GM19372 (cell line): ENCODE measurements around the gene KCNMB4.
"Not testable (repeated sequence)": the region's sequence is repeated elsewhere in the genome, so short reads cannot be mapped to it uniquely, and the experiment has no call there.

Experiments used
- ATAC-seq: cut with Tn5 transposase; IDR thresholded peaks from one replicate; pipeline ENCODE4 v1.9.1; 2021; ENCODE audit warnings: mild to moderate bottlenecking, low read depth, moderate library complexity; ENCODE audit not compliant: unreplicated experiment

KCNMB4 gene

DNA sequence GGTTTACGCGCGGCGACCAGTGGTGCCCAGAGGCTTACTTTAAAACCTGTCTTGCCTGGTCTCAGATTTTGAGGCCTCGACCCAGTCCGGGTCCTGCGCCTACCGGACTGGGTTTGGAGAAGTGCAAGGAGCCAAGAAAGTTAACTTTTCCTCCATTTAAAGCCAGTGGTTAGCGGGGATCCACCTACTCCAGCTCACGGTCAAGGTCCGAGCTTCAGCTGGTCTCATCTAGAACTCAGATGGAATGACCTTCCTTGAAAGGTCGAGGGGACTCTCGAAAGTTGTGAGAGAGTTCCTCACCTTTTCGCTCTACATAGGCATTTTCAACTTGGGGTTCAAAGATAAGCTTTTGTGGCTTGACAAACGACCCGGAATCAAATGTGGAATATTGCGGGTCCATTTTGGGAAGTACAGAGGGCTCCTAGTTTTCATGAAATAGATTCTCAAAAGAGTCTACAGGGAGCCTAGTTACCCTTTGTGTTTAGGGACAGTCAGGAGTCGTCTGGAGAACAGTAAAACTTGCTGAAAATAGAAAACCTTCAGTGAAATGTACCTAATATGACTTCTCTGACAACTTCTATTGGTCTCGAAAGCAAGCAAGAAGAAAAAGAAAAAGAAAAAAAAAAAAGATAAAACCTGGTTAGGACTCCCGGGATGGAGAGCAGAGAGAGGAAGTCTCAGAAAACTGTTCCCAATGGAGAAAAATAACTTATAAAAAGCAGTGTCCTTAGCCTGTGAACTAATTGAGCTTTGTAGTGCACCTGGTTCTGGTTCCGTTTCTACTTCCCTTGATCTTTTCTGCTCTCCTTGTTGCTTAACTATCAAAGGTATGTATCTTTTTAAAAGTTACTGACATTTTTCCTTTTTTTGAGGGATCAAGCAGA lies 1.4 kb downstream of the KCNMB4 start:
- no peak for ATAC-seq

DNA sequence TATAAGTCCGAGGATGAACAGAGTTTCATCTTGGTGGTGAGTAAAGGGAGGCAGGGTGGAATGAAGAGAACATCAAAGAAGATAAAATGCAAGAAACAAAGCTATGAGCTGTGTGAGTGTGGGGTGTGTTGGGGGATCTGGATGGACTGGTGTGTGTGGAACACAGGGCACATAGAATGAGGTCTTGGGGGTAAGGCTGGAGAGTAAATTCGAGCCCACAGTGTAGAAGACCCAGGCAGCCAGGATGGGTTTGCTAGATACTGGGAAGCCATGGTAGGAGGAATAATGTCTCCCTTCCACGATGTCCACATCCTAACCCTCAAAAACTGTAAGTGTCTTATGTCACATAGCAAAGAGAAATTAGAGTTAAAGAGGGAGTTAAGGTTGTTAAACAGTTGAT lies 6.8 kb downstream of the KCNMB4 start:
- ATAC-seq = no peak

DNA sequence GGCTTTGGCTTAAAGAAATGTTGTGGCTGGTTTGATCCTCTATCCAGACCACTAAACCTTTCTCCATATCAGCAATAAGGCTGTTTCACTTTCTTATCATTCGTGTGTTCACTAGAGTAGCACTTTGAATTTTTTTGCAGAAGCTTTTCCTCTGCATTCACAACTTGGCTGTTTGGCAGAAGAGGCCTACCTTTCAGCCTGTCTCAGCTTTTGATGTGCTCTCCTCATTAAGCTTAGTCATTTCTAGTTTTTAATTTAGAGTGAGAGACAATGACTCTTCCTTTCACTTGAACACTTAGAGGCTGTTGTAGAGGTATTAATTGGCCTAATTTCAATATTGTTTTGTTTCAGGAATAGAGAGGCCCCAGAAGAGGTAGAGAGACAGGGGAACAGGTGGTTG lies 13.8 kb downstream of the KCNMB4 start:
- no peak for ATAC-seq

DNA sequence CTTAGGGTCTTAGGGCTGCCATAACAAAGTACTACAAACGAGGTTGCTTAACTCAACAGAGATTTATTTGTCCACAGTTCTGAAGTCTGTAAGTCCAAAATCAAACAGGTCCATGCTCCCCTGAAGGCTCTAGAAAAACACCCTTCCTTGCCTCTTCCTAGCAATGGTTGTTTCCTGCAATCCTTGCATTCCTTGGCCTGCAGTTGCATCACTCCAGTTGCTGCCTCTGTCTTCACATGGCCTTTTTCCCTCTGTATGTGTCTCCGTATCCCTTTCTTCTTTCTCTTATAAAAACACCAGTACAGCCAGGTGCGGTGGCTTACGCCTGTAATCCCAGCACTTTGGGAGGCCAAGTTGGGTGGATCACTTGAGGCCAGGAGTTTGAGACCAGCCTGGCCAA lies 17.4 kb downstream of the KCNMB4 start:
- ATAC-seq = no peak

DNA sequence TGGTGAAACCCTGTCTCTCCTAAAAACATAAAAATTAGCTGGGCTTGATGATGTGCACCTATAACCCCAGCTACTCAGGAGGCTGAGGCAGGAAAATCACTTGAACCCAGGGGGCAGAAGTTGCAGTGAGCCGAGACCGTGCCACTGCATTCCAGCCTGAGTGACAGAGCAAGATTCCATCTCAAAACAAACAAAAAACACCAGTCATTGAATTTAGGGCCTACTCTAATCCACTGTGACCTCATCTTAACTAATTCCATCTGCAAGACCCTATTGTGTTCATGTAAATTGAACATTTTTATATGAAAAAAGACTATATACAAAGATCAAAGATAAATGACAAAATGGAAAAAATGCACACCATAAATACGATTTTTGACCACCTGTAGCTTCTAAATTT lies 17.8 kb downstream of the KCNMB4 start:
- no peak for ATAC-seq

DNA sequence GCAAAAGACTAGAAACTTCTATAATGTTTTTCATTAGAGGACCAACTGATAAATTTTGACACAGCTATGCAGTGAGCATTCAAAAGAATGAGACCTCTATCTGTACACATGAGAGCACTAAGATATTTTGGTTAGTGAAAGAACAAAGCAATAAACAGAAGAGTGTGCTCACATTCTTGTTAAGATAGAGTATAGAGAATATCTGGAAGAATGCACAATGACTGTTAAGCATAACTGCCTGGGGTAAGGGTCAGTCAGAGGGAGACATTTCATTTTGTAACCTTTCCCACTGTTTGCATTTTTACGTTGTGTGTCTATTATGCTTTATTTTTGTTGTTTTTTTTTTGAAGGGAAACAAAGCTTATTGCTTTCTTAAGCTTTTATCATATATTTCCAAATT lies 20.7 kb downstream of the KCNMB4 start:
- no peak for ATAC-seq

DNA sequence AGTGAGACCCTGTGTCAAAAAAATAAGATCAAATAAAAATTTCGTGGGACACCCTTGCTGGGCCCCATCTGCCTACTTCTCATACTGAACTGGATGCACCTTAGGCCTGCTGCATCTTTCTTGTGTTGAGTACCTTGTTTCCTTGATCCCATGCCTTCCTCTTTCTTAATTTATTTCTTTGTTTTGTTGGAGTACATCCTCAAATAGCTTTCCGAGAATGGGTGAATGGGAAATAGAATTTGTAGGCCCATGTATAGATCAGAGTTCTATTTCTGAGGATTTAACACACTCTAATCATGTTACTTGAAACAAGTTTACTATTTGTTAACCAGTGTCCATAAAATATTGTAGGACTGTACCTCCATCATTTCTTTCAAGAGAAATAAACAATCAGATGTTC lies 23.6 kb downstream of the KCNMB4 start:
- no peak for ATAC-seq

DNA sequence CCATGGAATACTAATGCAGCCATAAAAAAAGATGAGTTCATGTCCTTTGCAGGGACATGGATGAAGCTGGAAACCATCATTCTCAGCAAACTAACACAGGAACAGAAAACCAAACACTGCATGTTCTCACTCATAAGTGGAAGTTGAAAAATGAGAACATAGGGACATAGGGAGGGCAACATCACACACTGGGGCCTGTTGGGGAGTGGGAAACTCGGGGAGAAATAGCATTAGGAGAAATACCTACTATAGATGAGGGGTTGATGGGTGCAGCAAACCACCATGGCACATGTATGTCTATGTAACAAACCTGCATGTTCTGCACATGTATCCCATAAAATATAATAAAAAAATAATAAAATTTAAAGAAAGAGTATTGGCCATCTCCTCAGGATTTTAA lies 26.5 kb downstream of the KCNMB4 start:
- not testable (repeated sequence) for ATAC-seq

DNA sequence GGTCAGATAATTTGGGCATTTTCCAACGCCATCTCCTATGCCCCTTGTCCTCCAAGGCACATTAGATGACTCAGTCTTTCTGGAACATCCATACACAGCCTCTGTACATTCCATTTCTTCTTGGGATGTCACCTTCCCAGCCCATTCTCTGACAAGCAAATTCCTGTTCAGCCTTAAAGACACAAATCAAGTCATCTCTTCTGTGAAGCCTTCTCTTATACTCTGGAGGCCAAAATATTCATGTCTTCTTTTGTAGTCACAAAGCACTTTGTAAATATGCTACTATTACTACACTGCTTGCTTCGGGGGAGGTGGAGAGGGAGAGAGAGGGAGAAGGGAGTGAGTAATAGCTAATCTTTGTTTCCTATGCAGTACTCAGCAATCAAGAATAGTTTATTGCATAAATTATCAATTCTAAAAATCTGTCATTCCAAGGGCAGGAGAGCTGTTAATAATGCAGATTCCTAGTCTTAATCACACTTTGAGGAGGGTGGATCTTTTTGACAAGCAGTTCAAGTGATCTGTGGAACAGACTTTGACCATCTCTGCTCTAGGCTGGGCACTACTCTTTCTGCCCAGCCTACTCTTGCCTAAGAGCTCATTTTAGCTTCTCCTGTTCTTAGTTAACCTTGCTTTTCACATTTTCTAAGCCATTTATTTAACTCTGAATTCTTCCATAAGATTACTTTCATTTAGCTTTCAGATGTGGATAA lies 27.9 kb downstream of the KCNMB4 start:
- no peak for ATAC-seq

DNA sequence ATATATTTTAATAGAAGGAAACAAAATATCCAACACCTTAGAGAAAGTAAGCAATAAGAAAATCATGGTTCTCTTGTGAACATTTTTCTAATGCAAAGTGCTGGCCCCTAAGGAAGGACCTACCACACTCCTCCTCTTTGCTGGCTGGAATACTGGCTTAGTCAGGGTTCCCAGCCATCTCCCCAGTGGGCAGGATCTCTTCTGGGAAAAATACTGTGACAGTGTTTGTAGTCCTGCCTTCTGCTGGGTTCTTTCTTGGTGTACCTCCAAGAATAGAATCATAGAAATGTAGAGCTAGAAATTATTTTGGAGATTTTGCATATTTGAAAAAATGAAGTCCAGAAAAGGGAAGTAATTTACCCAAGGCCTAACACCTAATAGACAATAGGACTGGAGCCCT lies 31.9 kb downstream of the KCNMB4 start:
- no peak for ATAC-seq

DNA sequence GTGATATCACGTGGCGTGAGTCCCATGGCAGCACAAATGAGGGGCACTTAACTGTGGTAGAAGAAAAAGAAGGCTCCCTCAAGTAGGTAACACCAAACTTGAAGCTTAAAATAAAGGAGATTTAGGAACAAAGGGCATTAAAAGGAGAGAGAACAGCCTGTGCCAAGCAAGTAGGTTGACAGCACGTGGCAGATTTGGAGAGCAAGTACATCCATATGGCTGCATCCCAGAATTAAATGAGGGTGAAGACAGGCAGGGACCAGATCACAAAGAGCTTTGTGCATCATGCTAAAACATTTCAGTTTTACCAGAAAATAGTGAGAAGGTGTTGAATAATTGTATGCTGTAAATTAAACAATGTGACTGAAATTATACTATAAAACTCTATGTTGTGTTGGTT lies 32.8 kb downstream of the KCNMB4 start:
- no peak for ATAC-seq

DNA sequence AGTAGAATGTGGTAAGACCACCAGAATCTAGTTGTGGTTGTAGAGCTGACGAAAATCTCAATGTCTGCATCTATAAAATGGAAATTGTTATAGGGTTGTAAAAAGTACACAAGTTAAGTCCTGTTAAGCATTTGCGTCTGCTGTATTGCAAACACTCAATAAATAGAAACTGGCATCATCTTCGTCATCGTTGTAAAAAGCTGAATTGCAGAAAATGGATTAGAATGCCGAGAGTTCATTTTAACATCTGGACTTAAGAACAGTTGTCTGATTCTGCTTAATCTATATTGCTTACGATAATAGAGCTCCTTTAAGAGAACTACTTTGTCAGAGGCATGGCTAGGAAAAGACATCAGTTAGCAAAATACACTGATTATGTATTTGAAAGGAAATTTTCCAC lies 33.2 kb downstream of the KCNMB4 start:
- no peak for ATAC-seq

DNA sequence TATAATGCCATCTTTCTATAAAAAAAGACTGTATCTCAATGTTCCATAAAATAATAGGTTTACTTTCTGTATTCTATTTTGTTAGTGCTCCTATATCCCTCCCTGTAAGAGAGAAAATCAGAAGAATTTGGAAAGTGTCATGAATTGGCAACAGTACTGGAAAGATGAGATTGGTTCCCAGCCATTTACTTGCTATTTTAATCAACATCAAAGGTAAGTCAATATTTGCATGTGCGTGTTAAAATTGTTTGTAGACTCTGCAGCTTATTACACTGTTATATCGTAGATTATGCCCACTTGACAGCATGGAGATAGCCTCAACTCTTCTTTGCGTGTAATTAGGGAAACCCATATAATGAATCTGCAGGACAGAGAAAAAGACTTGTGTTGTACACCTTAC lies 34.0 kb downstream of the KCNMB4 start:
- no peak for ATAC-seq

DNA sequence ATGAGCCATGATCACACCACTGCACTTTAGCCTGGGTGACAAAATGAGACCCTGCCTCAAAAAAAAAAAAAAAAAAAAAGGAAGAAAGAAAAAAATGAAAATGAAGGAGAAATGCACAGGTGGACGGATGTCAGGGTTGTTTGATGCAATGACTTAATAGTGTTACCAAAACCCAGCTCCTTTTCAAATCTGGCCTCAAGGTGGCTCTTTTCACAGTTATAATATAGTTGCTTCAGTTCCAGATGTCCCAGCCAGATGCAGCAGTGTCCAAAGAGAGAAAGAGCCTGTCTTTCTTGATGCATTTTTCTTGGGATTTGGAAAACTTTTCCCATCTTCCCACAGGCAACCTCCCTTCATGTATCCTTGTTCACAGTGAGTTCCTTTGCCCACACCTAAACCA lies 36.5 kb downstream of the KCNMB4 start:
- no peak for ATAC-seq

DNA sequence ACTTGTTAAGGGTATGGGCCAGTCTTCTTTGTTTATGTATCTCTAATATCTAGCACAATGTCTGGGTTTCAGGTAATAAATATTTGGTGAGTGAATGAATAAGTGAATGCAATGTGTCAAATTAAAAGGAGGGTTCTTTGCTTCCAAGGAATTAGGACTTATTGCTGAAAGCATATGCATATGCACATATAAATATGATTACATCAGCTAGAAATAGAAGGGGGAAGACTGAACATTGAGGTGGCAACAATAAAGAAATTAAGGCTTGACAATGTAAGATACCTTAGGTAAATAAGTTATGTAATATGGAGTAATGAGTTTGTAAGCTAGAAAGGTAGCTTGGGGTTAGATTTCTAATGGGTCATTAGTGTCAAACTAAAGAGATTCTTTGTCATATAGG lies 37.7 kb downstream of the KCNMB4 start:
- no peak for ATAC-seq

DNA sequence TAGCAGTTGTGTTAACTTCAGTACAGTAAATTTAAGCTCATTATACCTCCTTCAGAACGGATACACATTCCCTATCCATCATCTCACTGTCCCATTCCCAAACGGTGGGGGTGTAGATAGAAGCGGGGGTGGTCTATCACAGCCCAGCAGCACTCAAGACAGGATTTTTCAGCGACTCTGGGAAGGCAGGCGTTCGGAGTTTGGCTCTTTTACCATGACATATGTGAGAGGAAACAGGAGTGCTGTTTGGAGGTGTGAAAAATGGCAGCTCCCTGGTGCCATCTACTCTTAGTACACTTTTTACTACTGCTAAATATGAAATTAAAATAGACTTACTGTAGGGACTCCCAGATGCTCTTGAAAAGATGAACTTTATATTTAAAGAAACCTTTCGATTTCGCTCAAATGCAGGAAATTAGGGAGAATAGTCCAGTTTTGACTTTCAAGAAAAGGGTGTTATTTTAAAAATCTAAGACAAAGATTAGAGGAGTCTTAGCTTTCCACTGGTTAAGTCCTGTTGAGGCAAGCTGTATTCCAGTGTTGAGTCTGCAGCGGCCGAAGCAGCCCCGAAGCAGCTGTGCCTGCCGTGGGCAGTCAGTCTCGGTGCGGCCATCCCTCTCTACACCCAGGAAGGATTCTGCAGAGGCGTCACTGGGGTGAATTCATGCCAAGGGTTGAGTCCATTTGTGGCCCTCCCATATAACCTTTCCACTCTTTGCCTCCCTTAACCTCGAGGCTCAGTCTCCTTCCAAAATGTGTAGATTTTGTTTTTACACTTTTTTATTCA lies 42.1 kb downstream of the KCNMB4 start:
- ATAC-seq = no peak

DNA sequence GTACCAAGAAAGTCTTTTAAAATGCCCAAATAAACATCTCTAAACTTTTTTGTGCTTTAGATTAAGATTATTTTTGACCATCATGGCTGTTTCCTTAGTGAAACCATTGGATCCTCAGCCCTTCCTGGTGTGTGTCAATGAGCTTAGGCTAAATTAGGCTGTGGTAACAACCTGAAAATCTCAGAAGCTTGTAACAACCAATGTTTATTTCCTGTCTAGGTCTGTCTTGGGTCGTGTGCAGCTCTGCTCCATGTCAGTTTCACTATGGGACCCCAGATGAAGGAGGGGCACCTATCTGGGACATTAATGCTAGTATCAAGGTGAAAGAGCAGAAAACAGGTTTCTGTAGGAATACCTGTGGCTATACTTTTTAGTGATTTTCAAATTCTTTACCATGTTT lies 49.9 kb downstream of the KCNMB4 start:
- ATAC-seq = no peak

DNA sequence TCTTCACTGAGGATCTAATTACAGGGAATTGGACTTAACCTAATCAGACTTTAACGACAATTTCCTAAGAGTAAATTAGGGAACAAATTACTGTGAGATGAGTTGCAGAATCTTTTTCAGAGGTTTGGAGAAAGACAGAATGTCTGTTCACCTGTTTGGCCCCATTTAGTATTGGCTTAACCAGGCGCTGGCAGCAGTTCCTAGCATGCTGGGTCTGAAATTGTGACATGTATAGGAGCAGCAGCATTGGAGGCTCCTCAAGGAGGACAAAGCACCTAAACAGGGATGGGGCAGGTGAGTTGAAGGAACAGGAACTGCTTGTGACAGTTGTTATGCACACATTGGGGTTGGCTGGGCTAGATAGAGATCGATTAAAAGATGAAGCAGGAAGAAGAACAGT lies 51.0 kb downstream of the KCNMB4 start:
- ATAC-seq = no peak

DNA sequence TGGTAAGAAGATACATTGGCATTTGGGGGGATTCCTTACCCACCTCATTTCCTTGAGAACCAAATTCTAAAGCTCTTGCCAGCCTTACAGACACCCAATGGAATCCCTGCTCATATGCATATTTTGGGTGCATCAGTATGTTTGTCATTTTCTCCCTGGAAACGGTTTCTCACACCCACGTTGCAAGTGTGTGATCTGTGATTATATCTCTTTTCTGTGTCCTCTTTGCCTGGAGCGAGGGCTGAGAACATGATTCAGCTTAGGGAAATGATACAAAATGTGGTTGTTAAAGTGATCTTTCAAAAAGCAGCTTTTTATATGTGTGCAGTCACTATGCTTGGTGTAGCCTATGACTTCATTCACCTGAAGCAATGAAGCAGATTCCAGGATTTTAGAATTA lies 52.0 kb downstream of the KCNMB4 start:
- no peak for ATAC-seq

DNA sequence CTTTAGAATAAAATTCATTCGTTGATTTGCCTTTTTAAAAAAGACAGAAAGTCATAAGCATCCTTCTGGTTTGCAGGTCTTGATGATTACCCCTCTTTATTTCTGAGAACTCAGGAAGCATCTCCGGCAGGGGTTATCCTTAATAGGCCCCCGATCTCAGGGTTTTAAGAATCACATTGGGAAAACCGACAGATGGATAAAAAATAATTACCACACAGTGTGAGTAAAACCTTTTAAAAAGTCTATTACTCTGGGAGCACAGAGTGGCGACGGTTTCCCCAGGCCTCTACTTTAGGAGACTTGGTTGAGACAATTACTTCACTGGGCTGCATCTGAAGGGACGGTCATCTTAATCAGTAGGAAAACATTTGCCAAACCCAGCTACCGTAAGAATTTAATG lies 56.5 kb downstream of the KCNMB4 start:
- no peak for ATAC-seq

DNA sequence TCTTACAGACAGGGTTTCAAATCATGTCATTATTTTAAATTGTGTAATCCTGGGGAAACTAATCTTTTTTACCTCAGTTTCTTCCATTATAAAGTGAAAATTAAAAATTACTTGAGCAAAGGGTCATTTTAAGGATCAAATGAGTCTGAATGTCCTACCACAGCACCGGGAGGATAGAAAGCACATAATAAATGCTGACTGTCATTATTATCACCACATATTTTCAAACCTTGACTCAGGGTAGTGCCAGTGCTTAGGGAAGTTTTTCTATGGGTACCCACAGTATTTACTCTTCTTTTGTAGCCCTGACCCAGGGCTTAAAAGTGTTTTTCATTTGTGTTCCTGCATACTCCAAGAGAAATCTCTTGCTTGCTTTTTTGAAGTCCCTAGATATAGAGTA lies 60.5 kb downstream of the KCNMB4 start:
- ATAC-seq = no peak
